Peyer's patch (tissue), 4 donors: ENCODE results near the gene IMMP2L.

Experiments
- CTCF ChIP-seq, 6 experiments: fragments of 450-650 bp in 4 of 6; fragments of 200-600 bp in 2 of 6; sonication (generic) in 1 of 6; IDR thresholded peaks; one replicate each; pipeline ENCODE4 v1.5.1; 2017 to 2019; ENCODE audit warnings: antibody characterized with exemption in 6 of 6, mild to moderate bottlenecking in 3 of 6, moderate library complexity in 1 of 6
- POLR2A ChIP-seq, 2 donors: fragments of 450-650 bp; IDR thresholded peaks; one replicate each; pipeline ENCODE4 v1.5.1; 2017; ENCODE audit warnings: antibody characterized with exemption in 2 of 2, mild to moderate bottlenecking in 2 of 2, moderate library complexity in 2 of 2

- no peak for TF ChIP-seq CTCF (IDR thresholded peaks at IDR 0.05)
- no peak for TF ChIP-seq POLR2A (IDR thresholded peaks at IDR 0.05)
Measured at GRCh38 chr7:110775046-110775445, 787.2 kb downstream of the IMMP2L start.
